Right atrium auricular region (tissue), 2 donors: ENCODE data around the gene PUS1. TPM values are rescaled to one million over a fixed set of nuclear protein-coding genes. Genes with fewer than 3 reads are reported as not detected.

ENCODE experiments used
- DNase-seq: peaks from one replicate; pipeline ENCODE4 v3.0.0-alpha.2; 2019; ENCODE audit warnings: low spot score
- H3K27ac ChIP-seq, 2 donors: fragments of 200-600 bp; sonication (generic); 1 replicate in 1 of 2; 2 replicates in 1 of 2; pipeline ENCODE4 v1.5.1; 2016 to 2019
- H3K27me3 ChIP-seq, 2 donors: fragments of 200-600 bp; sonication (generic); one replicate each; pipeline versions ENCODE4 v1.5.1 to v1.6.0; 2017 to 2019
- H3K36me3 ChIP-seq: fragments of 200-600 bp; sonication (generic); one replicate; pipeline ENCODE4 v1.5.1; 2016
- H3K4me1 ChIP-seq, 2 donors: fragments of 200-600 bp; sonication (generic); one replicate each; pipeline versions ENCODE4 v1.5.1 to v1.6.0; 2017 to 2019
- H3K4me3 ChIP-seq, 2 donors: fragments of 200-600 bp; sonication (generic); 1 replicate in 1 of 2; 2 replicates in 1 of 2; pipeline ENCODE4 v1.5.1; 2017 to 2019; ENCODE audit warnings: mild to moderate bottlenecking in 1 of 2, moderate library complexity in 1 of 2
- H3K9me3 ChIP-seq, 2 donors: fragments of 200-600 bp; sonication (generic); one replicate each; pipeline ENCODE4 v1.5.1; 2019
- CTCF ChIP-seq, 2 donors: fragments of 200-600 bp; sonication (generic); IDR thresholded peaks; one replicate each; pipeline ENCODE4 v1.5.1; 2019; ENCODE audit warnings: antibody characterized with exemption in 2 of 2
- total RNA-seq, 2 donors: library from RNA; depleted of rRNA; stranded (reverse); fragments of >200 nt; gene quantifications; one replicate each; pipeline ENCODE4 v1.1.0, GENCODE V29; 2016

Gene PUS1
- total RNA-seq, 2 donors from 2014 or later, result 5.0 to 10.3 TPM

- peaks cover 9% of the 10 kb centered on the region for H3K36me3 ChIP-seq
- no peak for TF ChIP-seq CTCF (IDR thresholded peaks at IDR 0.05)
- DNase-seq, result peak; percentile 93
- peaks cover 0 to 36% of the 10 kb centered on the region in 2 donors for H3K4me1 ChIP-seq
- peak overlapping the region; percentile 99 for H3K27ac ChIP-seq
- H3K4me3 ChIP-seq, result peak overlapping the region; percentile 67 to 82
- H3K27me3 ChIP-seq, result no peaks in the 10 kb centered on the region
- H3K9me3 ChIP-seq, result no peaks in the 10 kb centered on the region
Measured at GRCh38 chr12:131896080-131896810, 32.8 kb upstream of the PUS1 start.

GRCh38 chr12:131896811-131897270 is 32.2 kb upstream of the PUS1 start:
- Histone ChIP-seq H3K4me3 (peak overlapping the region in 1 of 2 donors; percentile 82), H3K27ac (peak overlapping the region; percentile 99), H3K27me3 (no peaks in the 10 kb centered on the region), H3K36me3 (peaks cover 9% of the 10 kb centered on the region), H3K9me3 (no peaks in the 10 kb centered on the region), H3K4me1 (peaks cover 0 to 42% of the 10 kb centered on the region in 2 donors)
- peak; percentile 93 for DNase-seq
- no peak for TF ChIP-seq CTCF (IDR thresholded peaks at IDR 0.05)

- no peak for DNase-seq
- H3K9me3 ChIP-seq, result no peaks in the 10 kb centered on the region
- H3K27me3 ChIP-seq, result no peaks in the 10 kb centered on the region
- peaks cover 0 to 47% of the 10 kb centered on the region in 2 donors for H3K4me1 ChIP-seq
- H3K4me3 ChIP-seq, result no peak overlapping the region
- H3K36me3 ChIP-seq, result peaks cover 9% of the 10 kb centered on the region
- TF ChIP-seq CTCF (IDR thresholded peaks at IDR 0.05), result no peak
- peak overlapping the region; percentile 99 for H3K27ac ChIP-seq
Measured at GRCh38 chr12:131897276-131897675, 31.8 kb upstream of the PUS1 start.

GRCh38 chr12:131897875-131898274 is 31.2 kb upstream of the PUS1 start:
- Histone ChIP-seq H3K9me3 (no peaks in the 10 kb centered on the region), H3K4me3 (no peak overlapping the region), H3K36me3 (peaks cover 9% of the 10 kb centered on the region), H3K27ac (peak overlapping the region; percentile 99), H3K4me1 (peaks cover 0 to 53% of the 10 kb centered on the region in 2 donors), H3K27me3 (no peaks in the 10 kb centered on the region)
- no peak for TF ChIP-seq CTCF (IDR thresholded peaks at IDR 0.05)
- DNase-seq, result no peak

GRCh38 chr12:131900397-131900796 is 28.7 kb upstream of the PUS1 start:
- Histone ChIP-seq H3K4me3 (no peak overlapping the region), H3K4me1 (peaks cover 0 to 75% of the 10 kb centered on the region in 2 donors), H3K36me3 (peaks cover 9% of the 10 kb centered on the region), H3K27ac (peak overlapping the region in 1 of 2 donors; percentile 78), H3K9me3 (no peaks in the 10 kb centered on the region), H3K27me3 (no peaks in the 10 kb centered on the region)
- no peak for TF ChIP-seq CTCF (IDR thresholded peaks at IDR 0.05)
- no peak for DNase-seq
